SK-N-DZ (cell line): ENCODE results near the gene SIRPD.

Source experiments
- DNase-seq: peaks from one replicate; pipeline ENCODE4 v3.0.0-alpha.2; 2015; ENCODE audit warnings: low spot score
- small RNA-seq, 2 experiments: library from RNA; depleted of rRNA; stranded (forward); fragments of <200 nt; gene quantifications; one replicate each; pipeline ENCODE3, GENCODE V24; 2014

The SIRPD gene

GRCh38 chr20:1494436-1494835 is 63.1 kb downstream of the SIRPD start:
- no peak for DNase-seq

GRCh38 chr20:1493536-1493935 is 64.0 kb downstream of the SIRPD start:
- DNase-seq: no peak

GRCh38 chr20:1491860-1492642 is 65.5 kb downstream of the SIRPD start:
- DNase-seq: no peak

DNA sequence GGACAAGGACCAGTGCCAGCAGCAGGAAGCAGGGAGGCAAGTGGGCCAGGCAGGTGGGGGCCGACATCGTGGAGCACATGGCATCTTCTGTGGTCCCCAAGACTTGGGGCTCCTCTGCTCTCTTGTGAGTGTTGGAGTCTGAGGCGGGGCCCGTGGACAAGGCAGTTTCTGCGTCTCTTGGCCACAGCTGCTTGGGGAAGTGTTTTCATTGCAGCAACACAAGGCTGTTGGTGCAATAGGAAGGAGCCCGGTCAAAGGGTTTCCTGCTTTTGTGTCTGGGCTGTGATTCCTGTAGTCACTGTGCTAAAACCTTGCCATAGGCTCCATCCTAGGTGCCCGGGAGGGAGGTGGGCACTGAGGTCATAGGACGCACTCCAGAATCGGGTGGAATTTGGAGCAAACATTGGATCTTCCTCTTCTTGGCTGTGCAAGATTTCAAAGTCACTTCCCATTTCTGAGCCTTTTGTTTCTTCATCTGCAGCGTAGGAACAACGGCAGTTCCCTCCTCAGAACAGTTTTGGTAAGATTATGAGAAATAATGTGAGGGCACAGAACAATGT is 66.1 kb downstream of the SIRPD start, which contains the start of gene SIRPB2:
SIRPB2 (minus strand) TSS at position 140 of the 560 bp plus-strand sequence; CDS start at position 79, 61 bp downstream.
- no peak for DNase-seq

DNA sequence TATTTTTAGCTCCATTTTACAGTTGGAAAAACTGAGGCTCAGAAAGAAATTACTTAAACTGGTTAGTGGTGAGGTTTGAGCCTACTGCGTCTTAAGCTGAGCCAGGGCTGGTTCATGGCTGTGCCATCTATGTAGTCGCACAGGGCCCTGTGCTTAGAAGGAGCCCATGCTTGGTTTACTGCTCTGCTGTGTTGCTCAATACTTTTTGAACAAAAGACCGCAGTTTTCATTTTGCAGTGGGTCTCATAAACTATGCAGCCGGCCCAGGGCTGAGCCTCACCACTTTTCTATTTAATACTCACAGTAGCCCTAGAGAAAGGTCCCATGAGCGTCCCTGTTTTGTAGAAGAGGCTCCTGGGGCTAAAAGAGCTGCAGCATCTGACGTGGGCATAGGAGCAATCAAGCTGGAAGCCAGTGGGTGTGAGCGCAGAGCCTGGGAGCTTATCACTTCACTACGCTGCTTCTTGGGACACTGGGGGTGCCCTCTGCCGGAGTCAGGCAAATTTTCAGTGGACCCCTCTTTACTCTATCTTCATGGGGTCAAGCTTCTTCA is 66.8 kb downstream of the SIRPD start:
- no peak for DNase-seq

DNA sequence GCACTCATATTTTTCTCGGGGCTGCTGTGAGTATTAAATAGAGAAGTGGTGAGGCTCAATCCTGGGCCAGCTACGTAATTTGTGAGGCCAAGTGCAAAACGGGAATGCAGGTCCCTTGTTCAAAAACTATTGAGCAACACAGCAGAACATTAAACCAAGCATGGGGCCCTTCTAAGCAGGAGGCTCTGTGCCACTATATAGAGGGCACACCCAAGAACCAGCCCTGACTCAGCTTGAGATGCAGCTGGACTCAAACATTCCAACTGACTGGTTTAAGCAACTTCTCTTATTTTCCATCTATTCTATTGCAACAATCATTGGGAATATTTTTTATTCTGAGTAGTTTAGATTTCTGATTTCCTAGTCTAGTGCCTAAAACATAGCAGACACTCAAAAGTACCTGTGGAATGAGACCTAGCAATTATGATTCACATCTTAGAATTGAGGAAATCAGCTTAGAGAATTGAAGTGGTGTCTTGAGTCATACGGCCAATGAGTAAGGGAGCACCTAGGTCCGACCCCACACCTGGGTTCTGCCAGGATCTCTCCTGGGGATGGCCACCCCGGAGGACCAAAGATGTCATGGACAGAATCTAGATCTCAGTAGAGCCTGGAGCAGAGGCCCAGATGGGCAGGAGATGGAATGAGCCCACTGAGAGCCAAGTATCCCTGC is 67.6 kb downstream of the SIRPD start:
- no peak for DNase-seq

- DNase-seq: no peak
Observed at GRCh38 chr20:1489325-1489724, 68.2 kb downstream of the SIRPD start.

GRCh38 chr20:1486566-1486965 is 70.9 kb downstream of the SIRPD start:
- DNase-seq: no peak

DNA sequence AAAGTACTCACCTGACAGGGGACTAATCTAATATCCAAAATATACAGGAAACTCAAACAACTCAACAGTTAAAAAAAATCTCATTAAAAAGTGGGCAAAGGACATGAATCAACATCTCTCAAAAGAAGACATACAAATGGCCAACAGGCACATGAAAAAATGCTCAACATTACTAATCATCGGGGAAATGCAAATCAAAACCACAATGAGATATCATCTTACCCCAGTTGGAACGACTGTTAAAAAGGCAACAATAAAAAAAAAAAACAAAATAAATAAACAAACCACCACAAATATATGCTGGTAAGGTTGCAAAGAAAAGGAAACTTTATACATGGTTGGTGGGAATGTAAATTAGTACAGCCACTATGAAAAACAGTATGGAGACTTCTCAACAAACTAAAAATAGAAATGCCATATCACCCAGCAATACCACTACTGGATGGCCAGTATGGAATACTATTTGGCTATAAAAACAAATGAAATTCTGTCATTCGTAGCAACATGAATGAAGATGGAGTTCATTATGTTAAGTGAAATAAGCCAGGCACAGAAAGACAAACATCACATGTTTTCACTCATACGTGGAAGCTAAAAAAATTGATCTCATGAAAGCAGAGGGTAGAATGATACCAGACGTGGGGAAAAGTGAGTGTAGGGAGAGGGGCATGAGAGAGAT is 72.9 kb downstream of the SIRPD start:
- DNase-seq: no peak

Small RNA genes lying within 50 kb of the gene (small RNA-seq; reads per million reads assigned to genes)
- gene RNU6-917P: 0 reads per million in 2 experiments
